ENCODE data around the gene KCNJ5. TPM values are rescaled to one million over a fixed set of nuclear protein-coding genes. Genes with fewer than 3 reads are reported as not detected.
A peak's percentile ranks its signal among the peaks of the same experiment; 100 is the strongest.

KCNJ5 gene
- total RNA-seq, 1 donor from 2014 or later = 8.5 TPM

- DNase-seq = no peak
- intact Hi-C loops (cut with DNase I) = no loop called here
- ATAC-seq = no peak
- Histone ChIP-seq H3K36me3 (no peaks in the 10 kb centered on the region), H3K27ac (no peak overlapping the region), H3K9me3 (no peaks in the 10 kb centered on the region), H3K27me3 (no peaks in the 10 kb centered on the region), H3K4me1 (no peaks in the 10 kb centered on the region), H3K4me3 (no peak overlapping the region)
- TF ChIP-seq, protein P1, sequence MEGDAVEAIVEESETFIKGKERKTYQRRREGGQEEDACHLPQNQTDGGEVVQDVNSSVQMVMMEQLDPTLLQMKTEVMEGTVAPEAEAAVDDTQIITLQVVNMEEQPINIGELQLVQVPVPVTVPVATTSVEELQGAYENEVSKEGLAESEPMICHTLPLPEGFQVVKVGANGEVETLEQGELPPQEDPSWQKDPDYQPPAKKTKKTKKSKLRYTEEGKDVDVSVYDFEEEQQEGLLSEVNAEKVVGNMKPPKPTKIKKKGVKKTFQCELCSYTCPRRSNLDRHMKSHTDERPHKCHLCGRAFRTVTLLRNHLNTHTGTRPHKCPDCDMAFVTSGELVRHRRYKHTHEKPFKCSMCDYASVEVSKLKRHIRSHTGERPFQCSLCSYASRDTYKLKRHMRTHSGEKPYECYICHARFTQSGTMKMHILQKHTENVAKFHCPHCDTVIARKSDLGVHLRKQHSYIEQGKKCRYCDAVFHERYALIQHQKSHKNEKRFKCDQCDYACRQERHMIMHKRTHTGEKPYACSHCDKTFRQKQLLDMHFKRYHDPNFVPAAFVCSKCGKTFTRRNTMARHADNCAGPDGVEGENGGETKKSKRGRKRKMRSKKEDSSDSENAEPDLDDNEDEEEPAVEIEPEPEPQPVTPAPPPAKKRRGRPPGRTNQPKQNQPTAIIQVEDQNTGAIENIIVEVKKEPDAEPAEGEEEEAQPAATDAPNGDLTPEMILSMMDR (IDR thresholded peaks at IDR 0.05) = no peak
These were observed 49.4 kb downstream of the KCNJ5 start for GRCh38 chr11:128940603-128941002.

GRCh38 chr11:128941110-128941509 is 50.0 kb downstream of the KCNJ5 start:
- TF ChIP-seq, protein P1 (IDR thresholded peaks at IDR 0.05) = no peak
- no peak overlapping the region for H3K4me3 ChIP-seq
- DNase-seq (no peak), ATAC-seq (peak; percentile 20)
- intact Hi-C loops (cut with DNase I) = no loop called here
- H3K27me3 ChIP-seq = no peaks in the 10 kb centered on the region
- no peak overlapping the region for H3K27ac ChIP-seq
- no peaks in the 10 kb centered on the region for H3K9me3 ChIP-seq
- H3K36me3 ChIP-seq = no peaks in the 10 kb centered on the region
- H3K4me1 ChIP-seq = no peaks in the 10 kb centered on the region

DNA sequence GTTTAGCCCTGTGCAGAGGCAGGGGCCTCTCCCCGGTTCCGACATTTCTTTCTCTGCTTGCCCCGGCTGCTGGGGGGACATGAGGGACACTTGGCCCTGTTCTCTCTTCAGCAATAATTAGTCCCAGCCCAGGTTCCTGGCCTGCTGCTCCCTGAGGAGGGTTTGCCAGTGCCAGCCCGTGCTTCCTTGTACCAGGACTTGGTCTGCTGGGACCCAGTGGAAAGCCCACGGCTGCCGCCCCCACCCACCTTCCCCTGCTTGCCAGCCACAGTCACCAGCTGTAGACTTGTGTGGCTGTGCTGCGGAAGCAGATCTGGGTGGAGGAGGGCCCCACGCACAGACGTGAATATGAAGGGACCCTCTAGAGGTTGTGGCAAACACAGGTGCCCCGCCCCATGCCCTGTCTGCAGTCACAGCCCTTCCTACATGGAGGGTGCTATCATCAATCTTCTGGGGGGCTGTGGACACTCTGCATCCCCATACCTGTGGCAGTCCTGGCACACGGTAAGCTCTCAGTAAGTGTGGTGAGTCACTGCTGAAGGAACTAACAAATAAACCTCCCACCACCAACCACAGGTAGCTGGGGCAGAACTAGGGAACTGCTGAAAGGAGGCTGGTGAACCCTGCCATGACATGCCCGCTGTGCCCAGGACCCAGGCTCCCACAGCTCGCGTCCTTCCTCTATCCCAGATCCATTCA is 50.6 kb downstream of the KCNJ5 start:
- ATAC-seq = no peak

GRCh38 chr11:128942272-128942612 is 51.1 kb downstream of the KCNJ5 start:
- Histone ChIP-seq H3K4me1 (no peaks in the 10 kb centered on the region), H3K36me3 (no peaks in the 10 kb centered on the region), H3K4me3 (no peak overlapping the region), H3K27me3 (no peaks in the 10 kb centered on the region), H3K9me3 (no peaks in the 10 kb centered on the region), H3K27ac (no peak overlapping the region)
- no peak for DNase-seq
- TF ChIP-seq, protein P1 (IDR thresholded peaks at IDR 0.05) = no peak
- no peak for ATAC-seq
- intact Hi-C loops (cut with DNase I) = no loop called here

More for the DNA sequence above, 50.6 kb downstream of the KCNJ5 start:
- Histone ChIP-seq H3K9me3 (no peaks in the 10 kb centered on the region), H3K4me3 (no peak overlapping the region), H3K27ac (no peak overlapping the region), H3K36me3 (no peaks in the 10 kb centered on the region), H3K27me3 (no peaks in the 10 kb centered on the region), H3K4me1 (no peaks in the 10 kb centered on the region)
- TF ChIP-seq, protein P1 (IDR thresholded peaks at IDR 0.05) = no peak
- DNase-seq = no peak
- intact Hi-C loops (cut with DNase I) = no loop called here

DNA sequence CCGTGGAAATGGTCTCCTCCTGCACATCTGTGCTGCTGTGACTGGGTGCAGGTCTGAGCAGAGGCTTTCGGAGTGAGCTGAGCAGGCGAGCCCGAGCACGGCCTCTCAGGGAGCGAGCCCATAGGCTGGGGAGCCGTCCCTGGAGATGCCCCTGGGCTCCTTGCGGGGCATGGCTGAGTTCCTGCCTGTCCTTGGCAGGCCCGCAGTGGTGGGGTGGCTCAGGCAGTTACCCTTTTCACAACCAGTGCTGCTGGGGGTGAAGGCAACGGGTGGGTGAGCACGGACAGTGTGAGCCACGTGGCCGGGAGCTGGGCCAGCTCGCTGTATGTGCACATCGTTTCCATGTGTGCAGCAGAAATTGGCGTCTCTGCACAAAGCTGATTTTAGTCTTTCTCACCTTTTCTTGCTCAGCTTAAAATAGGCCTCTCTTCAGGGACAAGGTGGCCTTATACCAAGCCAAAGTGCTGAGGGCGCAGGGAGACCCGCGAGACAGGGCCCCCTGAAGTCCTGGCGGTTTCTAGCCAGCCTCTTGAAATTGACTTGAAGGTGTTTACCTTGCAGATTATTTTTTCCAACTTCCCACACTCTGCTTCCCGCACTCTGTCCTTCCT is 51.8 kb downstream of the KCNJ5 start, which contains the start of gene TP53AIP1:
TSS of gene TP53AIP1 (minus strand) at position 55 of the 611 bp plus-strand sequence. CDS start 5,053 bp downstream, outside the sequence.
- intact Hi-C loops (cut with DNase I) = no loop called here
- H3K9me3 ChIP-seq = no peaks in the 10 kb centered on the region
- DNase-seq (no peak), ATAC-seq (no peak)
- no peaks in the 10 kb centered on the region for H3K36me3 ChIP-seq
- H3K4me1 ChIP-seq = no peaks in the 10 kb centered on the region
- no peak within 1 kb of the TSS for H3K27ac ChIP-seq
- TF ChIP-seq, protein P1 (IDR thresholded peaks at IDR 0.05) = no peak
- H3K27me3 ChIP-seq = no peaks in the 10 kb centered on the region
- H3K4me3 ChIP-seq = no peak within 1 kb of the TSS
